ENCODE results near the gene IVD. TPM values are rescaled to one million over a fixed set of nuclear protein-coding genes. Genes with fewer than 3 reads are reported as not detected.

IVD gene
- total RNA-seq, 1 experiment from 2014 or later = 93.1 TPM

GRCh38 chr15:40377606-40378005, 28.0 kb upstream of the IVD start:
- H3K79me1 ChIP-seq (ENCODE audit: insufficient read depth, low read depth, low read length, poor library complexity, severe bottlenecking) = no peaks in the 10 kb centered on the region

More at GRCh38 chr15:40377606-40378005, 28.0 kb upstream of the IVD start:
- H4K8ac ChIP-seq (replicated peaks; ENCODE audit: insufficient read length, low read depth, low read length) = no peak overlapping the region
- Mint-ChIP-seq H3K9me3 (no peaks in the 10 kb centered on the region), H3K4me1 (peaks cover 12 to 16% of the 10 kb centered on the region in 2 experiments), H3K4me3 (no peak overlapping the region; a peak in 1 of 5 replicates), H3K27ac (no peak overlapping the region; a peak in 2 of 7 replicates), H3K27me3 (ENCODE audit: low read depth) (no peaks in the 10 kb centered on the region; the same call in 1 of the 2 replicates), H3K36me3 (ENCODE audit: insufficient read depth in 1 of 3, low read depth in 3 of 3) (no peaks in the 10 kb centered on the region; a peak in 1 of 7 replicates)
- no peaks in the 10 kb centered on the region for H3K27me3 ChIP-seq (ENCODE audit: insufficient read depth, low read length)
- no peak overlapping the region for H4K91ac ChIP-seq (ENCODE audit: insufficient read length, low read depth, low read length)
- H2BK20ac ChIP-seq (ENCODE audit: low read depth, low read length, poor library complexity, severe bottlenecking) = no peak overlapping the region
- no peaks in the 10 kb centered on the region for H3K23me2 ChIP-seq (ENCODE audit: insufficient read length, low read depth, low read length, poor library complexity, severe bottlenecking)
- no peak overlapping the region for H2AK5ac ChIP-seq (ENCODE audit: insufficient read length, low read length)
- H3K14ac ChIP-seq (ENCODE audit: insufficient read depth, low read length) = no peak overlapping the region
- peaks cover 10% of the 10 kb centered on the region for H3K4me1 ChIP-seq (ENCODE audit: insufficient read depth, low read length)
- no peak for TF ChIP-seq CTCF (conservative IDR thresholded peaks at IDR 0.05)
- H3K27ac ChIP-seq (ENCODE audit: insufficient read length, low read depth, low read length) = no peak overlapping the region
- H2BK12ac ChIP-seq (ENCODE audit: insufficient read length, low read depth, low read length) = no peak overlapping the region
- no CpG with 5 or more reads among the region's 3 CpGs for WGBS (ENCODE audit: extremely low coverage, insufficient read length, low lambda C conversion rate)
- no peak overlapping the region for H2BK15ac ChIP-seq (ENCODE audit: low read depth, low read length)
- no peak overlapping the region for H3K4ac ChIP-seq (ENCODE audit: low read depth, low read length)
- no peak overlapping the region for H3K23ac ChIP-seq (ENCODE audit: insufficient read length, low read depth, low read length)
- no peak overlapping the region for H3K56ac ChIP-seq (ENCODE audit: insufficient read length, low read depth, low read length)
- H3K4me2 ChIP-seq (ENCODE audit: insufficient read depth, insufficient read length, low read length) = no peak overlapping the region
- no peak overlapping the region for H3K18ac ChIP-seq (ENCODE audit: insufficient read length, low read depth, low read length)
- H4K20me1 ChIP-seq (ENCODE audit: control insufficient read depth, insufficient read depth, insufficient read length) = no peaks in the 10 kb centered on the region
- H2AFZ ChIP-seq (ENCODE audit: low read length) = no peak overlapping the region
- no peak overlapping the region for H2BK5ac ChIP-seq (ENCODE audit: insufficient read length, low read length)
- H3T11ph ChIP-seq (ENCODE audit: low read length) = no peak overlapping the region
- H3K9ac ChIP-seq (ENCODE audit: extremely low read depth, insufficient read length, low read length) = no peak overlapping the region
- no peak for DNase-seq
- H3K9me3 ChIP-seq (ENCODE audit: control insufficient read depth, low read depth, low read length) = no peaks in the 10 kb centered on the region
- H4K5ac ChIP-seq (ENCODE audit: insufficient read length, low read depth, low read length) = no peak overlapping the region
- no peak overlapping the region for H2BK120ac ChIP-seq (ENCODE audit: low read depth, low read length, poor library complexity, severe bottlenecking)
- H3K79me2 ChIP-seq (ENCODE audit: insufficient read depth, low read length) = no peaks in the 10 kb centered on the region
